ENCODE measurements around the gene FAM131C.

GRCh38 chr1:16038620-16038912 lies 34.9 kb downstream of the FAM131C start:
- no peak for TF ChIP-seq CTCF (IDR thresholded peaks at IDR 0.05; ENCODE audit: poor library complexity, severe bottlenecking)
- no peak for TF ChIP-seq REST (IDR thresholded peaks at IDR 0.05; ENCODE audit: borderline replicate concordance)
- TF ChIP-seq EZH2 (IDR thresholded peaks at IDR 0.05; ENCODE audit: borderline replicate concordance, insufficient read depth, low read length, poor library complexity, severe bottlenecking), result no peak
- TF ChIP-seq POLR2AphosphoS5 (IDR thresholded peaks at IDR 0.05), result no peak
- no peak for TF ChIP-seq EP300 (conservative IDR thresholded peaks at IDR 0.05; ENCODE audit: poor library complexity, severe bottlenecking)

Measured in neural cell (in vitro differentiated cells).